Endodermal cell (in vitro differentiated cells): Measurements from ENCODE around the gene RAE1. TPM values are rescaled to one million over a fixed set of nuclear protein-coding genes. Genes with fewer than 3 reads are reported as not detected.
A peak's percentile ranks its signal among the peaks of the same experiment; 100 is the strongest.

Experiments
- DNase-seq: peaks from one replicate; pipeline ENCODE4 v3.0.0-alpha.2; 2017
- H3K27ac ChIP-seq: 2 replicates; pipeline ENCODE4 v1.5.1; 2013; ENCODE audit warnings: mild to moderate bottlenecking, low read depth, low read length, moderate library complexity
- H3K27me3 ChIP-seq: 2 replicates; pipeline ENCODE4 v1.6.1; 2013; ENCODE audit warnings: mild to moderate bottlenecking, low read length, moderate library complexity; ENCODE audit not compliant: insufficient read depth, control insufficient read depth, poor library complexity, severe bottlenecking
- H3K36me3 ChIP-seq: 2 replicates; pipeline ENCODE4 v1.7.0; 2013; ENCODE audit warnings: mild to moderate bottlenecking, low read length, moderate library complexity; ENCODE audit not compliant: control insufficient read depth, insufficient read depth
- H3K4me1 ChIP-seq: one replicate; pipeline ENCODE4 v1.7.0; 2013; ENCODE audit warnings: low read length; ENCODE audit not compliant: control insufficient read depth, insufficient read depth
- H3K4me3 ChIP-seq: 2 replicates; pipeline ENCODE4 v1.5.1; 2013; ENCODE audit warnings: mild to moderate bottlenecking, low read length, moderate library complexity
- H3K9ac ChIP-seq: 2 replicates; pipeline ENCODE4 v1.6.1; 2013; ENCODE audit warnings: mild to moderate bottlenecking, low read length, moderate library complexity; ENCODE audit not compliant: poor library complexity, severe bottlenecking; ENCODE audit errors: extremely low read depth
- H3K9me3 ChIP-seq: 2 replicates; pipeline ENCODE4 v1.6.1; 2013; ENCODE audit warnings: mild to moderate bottlenecking, low read length, moderate library complexity; ENCODE audit not compliant: control insufficient read depth
- H3K27ac Mint-ChIP-seq: 2 replicates; pipeline ENCODE4 v1.8.0; 2020; ENCODE audit warnings: mixed read lengths
- H3K27me3 Mint-ChIP-seq: 2 replicates; pipeline ENCODE4 v1.8.0; 2021; ENCODE audit warnings: mild to moderate bottlenecking, mixed read lengths; ENCODE audit not compliant: insufficient read depth
- H3K36me3 Mint-ChIP-seq: 2 replicates; pipeline ENCODE4 v1.8.0; 2020; ENCODE audit warnings: low read depth, mixed read lengths
- H3K4me1 Mint-ChIP-seq: 2 replicates; pipeline ENCODE4 v1.8.0; 2020; ENCODE audit warnings: mixed read lengths
- H3K4me3 Mint-ChIP-seq: 2 replicates; pipeline ENCODE4 v1.8.0; 2020; ENCODE audit warnings: mild to moderate bottlenecking, moderate library complexity, mixed read lengths
- H3K9me3 Mint-ChIP-seq: 2 replicates; pipeline ENCODE4 v1.8.0; 2020; ENCODE audit warnings: mild to moderate bottlenecking, mixed read lengths
- CTCF ChIP-seq: fragments of 200-600 bp; sonication (generic); conservative IDR thresholded peaks from 2 replicates; pipeline ENCODE4 v1.5.0; 2021; ENCODE audit warnings: antibody characterized with exemption, mild to moderate bottlenecking
- WGBS, 2 experiments: methylation state at CpG; one replicate each; pipeline versions ENCODE4 v1.1.5 to v1.1.7; 2013; ENCODE audit warnings: missing lambda C conversion rate in 2 of 2, mixed read lengths in 1 of 2; ENCODE audit not compliant: insufficient coverage in 1 of 2, insufficient read length in 1 of 2; 5-methylcytosine and 5-hydroxymethylcytosine counted together
- total RNA-seq, 2 donors: library from RNA; stranded (reverse); fragmentation: NEBNext Ultra II Directional in 1 of 2; extraction: Animal tissue kit (Norgen Biotek cat#: 25700) in 1 of 2; gene quantifications; 2 replicates in 1 of 2; 3 replicates in 1 of 2; pipeline ENCODE4 v1.2.1, GENCODE V29; 2021

RAE1 gene
- total RNA-seq, 2 donors from 2014 or later: 41.2 to 43.8 TPM

GRCh38 chr20:57315083-57315975 is 35.7 kb upstream of the RAE1 start:
- no peak overlapping the region for H3K9ac ChIP-seq
- 91 to 100% methylated on average over 5 to 8 of the region's 8 CpGs for WGBS, 2 experiments
- TF ChIP-seq CTCF: no peak
- Mint-ChIP-seq H3K27ac (no peak overlapping the region), H3K4me3 (no peak overlapping the region), H3K4me1 (peaks cover 7% of the 10 kb centered on the region), H3K9me3 (no peaks in the 10 kb centered on the region), H3K27me3 (peaks cover 8% of the 10 kb centered on the region), H3K36me3 (no peaks in the 10 kb centered on the region)
- no peak overlapping the region for H3K27ac ChIP-seq
- H3K27me3 ChIP-seq: peaks cover 19% of the 10 kb centered on the region
- H3K4me1 ChIP-seq: no peaks in the 10 kb centered on the region
- no peak for DNase-seq
- H3K36me3 ChIP-seq: no peaks in the 10 kb centered on the region
- H3K9me3 ChIP-seq: no peaks in the 10 kb centered on the region
- no peak overlapping the region for H3K4me3 ChIP-seq

GRCh38 chr20:57315976-57316480 is 35.0 kb upstream of the RAE1 start:
- H3K9me3 Mint-ChIP-seq: no peaks in the 10 kb centered on the region
- Histone ChIP-seq H3K9me3 (no peaks in the 10 kb centered on the region), H3K4me3 (no peak overlapping the region), H3K27ac (no peak overlapping the region), H3K9ac (no peak overlapping the region), H3K27me3 (peaks cover 19% of the 10 kb centered on the region), H3K36me3 (no peaks in the 10 kb centered on the region), H3K4me1 (no peaks in the 10 kb centered on the region)
- 90 to 96% methylated on average over 4 to 8 of the region's 8 CpGs for WGBS, 2 experiments
- no peak for DNase-seq
- peaks cover 9% of the 10 kb centered on the region for H3K27me3 Mint-ChIP-seq
- no peaks in the 10 kb centered on the region for H3K36me3 Mint-ChIP-seq
- TF ChIP-seq CTCF: no peak
- H3K27ac Mint-ChIP-seq: no peak overlapping the region
- no peak overlapping the region for H3K4me3 Mint-ChIP-seq
- peaks cover 7% of the 10 kb centered on the region for H3K4me1 Mint-ChIP-seq

- Mint-ChIP-seq H3K36me3 (no peaks in the 10 kb centered on the region), H3K4me3 (no peak overlapping the region), H3K27me3 (peaks cover 16% of the 10 kb centered on the region), H3K27ac (no peak overlapping the region), H3K4me1 (peaks cover 7% of the 10 kb centered on the region), H3K9me3 (no peaks in the 10 kb centered on the region)
- H3K27ac ChIP-seq: no peak overlapping the region
- 91 to 92% methylated on average over 7 to 9 of the region's 9 CpGs for WGBS, 2 experiments
- no peaks in the 10 kb centered on the region for H3K9me3 ChIP-seq
- H3K27me3 ChIP-seq: peaks cover 26% of the 10 kb centered on the region
- H3K4me1 ChIP-seq: no peaks in the 10 kb centered on the region
- DNase-seq: peak; percentile 27
- no peaks in the 10 kb centered on the region for H3K36me3 ChIP-seq
- H3K4me3 ChIP-seq: no peak overlapping the region
- no peak overlapping the region for H3K9ac ChIP-seq
- TF ChIP-seq CTCF: no peak
Observed at GRCh38 chr20:57316795-57317201, 34.3 kb upstream of the RAE1 start.
